ENCODE measurements around the gene D2HGDH. TPM values are rescaled to one million over a fixed set of nuclear protein-coding genes. Genes with fewer than 3 reads are reported as not detected.

Gene D2HGDH
- total RNA-seq, 4 donors from 2014 or later = 20.2 to 34.4 (median 23.0) TPM

DNA sequence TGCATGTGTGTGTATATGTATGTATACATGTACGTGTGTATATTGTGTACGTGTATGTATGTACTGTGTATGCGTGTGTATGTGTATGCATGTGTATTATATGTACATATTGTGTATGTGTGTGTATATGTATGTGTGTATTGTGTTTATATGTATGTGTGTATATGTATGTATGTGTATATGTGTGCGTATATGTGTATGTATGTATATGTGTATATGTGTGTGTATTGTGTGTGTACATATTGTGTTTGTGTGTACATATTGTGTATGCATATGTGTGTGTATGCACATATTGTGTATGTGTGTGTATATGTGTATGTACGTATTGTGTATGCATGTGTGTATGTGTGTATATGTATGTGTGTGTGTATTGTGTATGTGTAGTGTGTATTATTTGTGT, 59.0 kb downstream of the D2HGDH start:
- Histone ChIP-seq H3K4me1 (no peaks in the 10 kb centered on the region), H3K36me3 (no peaks in the 10 kb centered on the region), H3K9me3 (no peaks in the 10 kb centered on the region), H3K27ac (no peak overlapping the region), H3K4me3 (replicated peaks in 1 of 3) (no peak overlapping the region), H3K27me3 (no peaks in the 10 kb centered on the region)
- intact Hi-C loops (cut with DNase I) = no loop called here
- TF ChIP-seq, protein P1, sequence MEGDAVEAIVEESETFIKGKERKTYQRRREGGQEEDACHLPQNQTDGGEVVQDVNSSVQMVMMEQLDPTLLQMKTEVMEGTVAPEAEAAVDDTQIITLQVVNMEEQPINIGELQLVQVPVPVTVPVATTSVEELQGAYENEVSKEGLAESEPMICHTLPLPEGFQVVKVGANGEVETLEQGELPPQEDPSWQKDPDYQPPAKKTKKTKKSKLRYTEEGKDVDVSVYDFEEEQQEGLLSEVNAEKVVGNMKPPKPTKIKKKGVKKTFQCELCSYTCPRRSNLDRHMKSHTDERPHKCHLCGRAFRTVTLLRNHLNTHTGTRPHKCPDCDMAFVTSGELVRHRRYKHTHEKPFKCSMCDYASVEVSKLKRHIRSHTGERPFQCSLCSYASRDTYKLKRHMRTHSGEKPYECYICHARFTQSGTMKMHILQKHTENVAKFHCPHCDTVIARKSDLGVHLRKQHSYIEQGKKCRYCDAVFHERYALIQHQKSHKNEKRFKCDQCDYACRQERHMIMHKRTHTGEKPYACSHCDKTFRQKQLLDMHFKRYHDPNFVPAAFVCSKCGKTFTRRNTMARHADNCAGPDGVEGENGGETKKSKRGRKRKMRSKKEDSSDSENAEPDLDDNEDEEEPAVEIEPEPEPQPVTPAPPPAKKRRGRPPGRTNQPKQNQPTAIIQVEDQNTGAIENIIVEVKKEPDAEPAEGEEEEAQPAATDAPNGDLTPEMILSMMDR (IDR thresholded peaks at IDR 0.05) = no peak
- TF ChIP-seq POLR2A (IDR thresholded peaks at IDR 0.05) = no peak
- WGBS, 2 donors = 93 to 96% methylated on average over 5 of the region's 5 CpGs
- DNase-seq = no peak

DNA sequence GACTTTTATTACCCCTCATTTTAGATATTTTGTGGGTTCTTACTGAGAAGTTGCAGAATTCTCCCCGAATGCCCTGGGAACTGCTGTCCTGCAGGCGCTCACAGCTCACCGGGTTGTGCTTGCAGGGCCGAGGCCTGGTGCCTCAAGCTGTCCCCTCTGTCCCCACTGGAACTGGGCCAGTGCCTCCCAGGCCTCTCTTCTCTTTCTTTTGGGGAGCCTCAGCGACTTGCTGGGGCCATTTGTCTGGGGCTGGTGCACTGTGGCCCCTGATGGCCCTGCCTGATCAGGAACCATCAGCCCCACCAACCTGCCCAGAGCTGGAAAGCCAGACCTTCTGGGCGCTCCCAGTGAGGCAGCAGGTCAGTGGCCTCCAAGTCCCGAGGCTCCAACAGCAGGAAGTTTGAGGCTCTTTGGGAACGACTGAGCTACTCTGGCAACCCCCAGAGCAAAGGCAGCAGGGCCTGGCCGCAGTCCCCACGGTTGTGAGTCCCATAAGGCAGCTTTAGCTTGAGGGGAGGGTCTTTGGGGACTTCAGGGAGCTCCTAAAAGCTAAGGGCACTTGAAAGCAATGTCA, 59.9 kb downstream of the D2HGDH start:
- Histone ChIP-seq H3K36me3 (no peaks in the 10 kb centered on the region), H3K9me3 (no peaks in the 10 kb centered on the region), H3K27ac (no peak overlapping the region), H3K4me3 (replicated peaks in 1 of 3) (no peak overlapping the region), H3K27me3 (no peaks in the 10 kb centered on the region), H3K4me1 (no peaks in the 10 kb centered on the region)
- WGBS, 2 donors = 86 to 87% methylated on average over 9 to 10 of the region's 10 CpGs
- intact Hi-C loops (cut with DNase I) = no loop called here
- DNase-seq = no peak
- TF ChIP-seq, protein P1 (IDR thresholded peaks at IDR 0.05) = no peak
- TF ChIP-seq POLR2A (IDR thresholded peaks at IDR 0.05) = no peak

DNA sequence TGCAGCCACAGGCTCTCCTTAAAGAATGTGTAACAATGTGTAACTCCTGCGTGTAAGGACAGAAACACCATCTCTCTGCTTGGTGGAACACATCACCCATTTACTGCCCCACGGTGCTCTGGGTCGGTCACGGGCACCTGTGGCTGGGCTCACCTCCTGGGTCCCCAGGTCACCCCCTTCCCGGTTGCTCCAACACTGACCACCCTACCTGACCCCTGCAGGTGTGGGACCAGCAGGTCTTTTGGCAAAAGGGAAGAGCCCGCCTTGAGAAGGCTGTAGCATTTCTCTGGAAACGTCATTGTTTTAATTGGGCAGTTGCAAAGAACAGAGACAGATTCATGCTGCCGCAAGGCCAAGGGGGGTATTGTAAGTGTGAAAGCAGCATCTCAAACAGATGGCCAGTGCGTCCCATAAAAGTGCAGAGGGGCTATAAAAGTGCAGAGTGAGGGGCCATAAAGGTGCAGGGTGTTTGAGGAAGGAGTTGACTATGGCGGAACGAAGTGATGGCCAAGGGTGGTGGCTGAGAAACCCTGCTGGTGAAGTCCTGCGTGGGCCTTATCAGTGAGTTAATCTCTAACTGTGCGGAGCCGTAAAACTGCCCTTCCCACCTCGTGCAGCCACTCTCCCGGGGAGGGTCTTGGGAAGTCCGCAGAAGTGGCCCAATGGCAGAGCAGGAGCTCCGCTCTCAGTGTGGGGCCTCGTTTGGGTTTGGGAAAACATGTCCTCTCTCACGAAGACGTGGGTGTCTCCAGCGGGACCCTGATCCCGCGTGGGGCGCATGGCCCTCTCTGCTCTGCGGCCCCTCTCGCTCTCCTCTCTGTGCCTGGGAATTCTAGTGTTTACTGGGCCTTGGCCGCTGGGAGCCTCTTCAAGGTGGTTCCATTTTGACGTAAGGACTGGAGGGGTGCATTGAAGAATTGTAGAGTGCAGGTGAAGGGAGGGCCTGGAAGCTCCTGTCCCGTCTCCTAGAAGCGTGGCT, 60.9 kb downstream of the D2HGDH start:
- 85 to 91% methylated on average over 28 to 31 of the region's 31 CpGs for WGBS, 2 donors
- no peak for DNase-seq
- Histone ChIP-seq H3K9me3 (no peaks in the 10 kb centered on the region), H3K4me1 (no peaks in the 10 kb centered on the region), H3K36me3 (no peaks in the 10 kb centered on the region), H3K27ac (no peak overlapping the region), H3K4me3 (replicated peaks in 1 of 3) (no peak overlapping the region), H3K27me3 (no peaks in the 10 kb centered on the region)
- TF ChIP-seq POLR2A (IDR thresholded peaks at IDR 0.05) = no peak
- TF ChIP-seq, protein P1 (IDR thresholded peaks at IDR 0.05) = no peak
- intact Hi-C loops (cut with DNase I) = no loop called here

DNA sequence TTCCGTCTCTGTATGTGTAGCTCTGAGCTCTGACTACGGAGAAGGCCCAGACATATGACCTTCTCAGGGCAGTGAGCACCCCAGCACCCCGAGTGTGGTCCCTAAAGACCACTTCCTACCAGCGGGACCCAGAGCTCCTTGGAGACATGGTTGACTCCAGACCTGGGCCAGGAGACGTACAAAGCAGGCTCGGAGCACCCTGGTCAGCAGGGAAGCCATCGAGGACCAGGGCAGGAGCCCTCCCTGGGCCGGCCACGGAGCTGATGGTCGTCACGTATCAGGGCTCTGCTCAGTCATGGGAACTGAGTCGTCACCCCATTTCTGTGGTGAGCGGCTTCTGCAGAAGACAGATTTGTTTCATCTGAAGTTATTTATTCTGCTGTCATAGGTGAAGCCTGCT, 61.8 kb downstream of the D2HGDH start:
- no peak for DNase-seq
- TF ChIP-seq, protein P1 (IDR thresholded peaks at IDR 0.05) = no peak
- no peak overlapping the region for H3K27ac ChIP-seq
- intact Hi-C loops (cut with DNase I) = no loop called here
- 94 to 99% methylated on average over 11 to 13 of the region's 13 CpGs for WGBS, 2 donors
- H3K4me1 ChIP-seq = no peaks in the 10 kb centered on the region
- H3K9me3 ChIP-seq = no peaks in the 10 kb centered on the region
- no peaks in the 10 kb centered on the region for H3K27me3 ChIP-seq
- no peaks in the 10 kb centered on the region for H3K36me3 ChIP-seq
- no peak overlapping the region for H3K4me3 ChIP-seq (replicated peaks in 1 of 3)

DNA sequence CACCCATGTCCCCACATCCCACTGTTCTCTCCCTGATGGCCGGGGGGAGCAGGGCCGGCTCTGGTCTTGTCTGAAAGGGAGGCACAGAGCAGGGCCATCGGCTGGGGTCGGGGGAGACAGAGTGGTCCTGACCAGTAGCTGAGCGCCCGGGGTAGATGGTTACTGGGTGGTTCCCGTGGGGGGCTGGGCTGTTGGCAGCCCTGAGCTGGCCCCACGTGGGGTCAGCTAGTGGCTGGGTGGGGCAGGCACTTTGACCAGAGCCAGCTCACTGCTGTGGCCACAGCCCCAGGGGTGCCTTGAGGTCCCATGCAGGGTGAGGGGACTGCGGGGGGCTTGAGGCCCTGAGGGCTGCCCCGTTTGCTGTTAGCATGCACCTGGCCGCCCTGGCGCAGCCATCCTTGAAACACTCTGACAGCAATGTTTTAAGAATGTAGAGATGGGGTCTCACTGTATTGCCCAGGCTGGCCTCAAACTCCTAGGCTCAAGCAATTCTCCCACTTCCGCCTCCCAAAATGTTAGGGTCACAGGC, 62.2 kb downstream of the D2HGDH start:
- H3K36me3 ChIP-seq = no peaks in the 10 kb centered on the region
- H3K4me1 ChIP-seq = no peaks in the 10 kb centered on the region
- no peaks in the 10 kb centered on the region for H3K9me3 ChIP-seq
- TF ChIP-seq POLR2A (IDR thresholded peaks at IDR 0.05) = no peak
- TF ChIP-seq, protein P1 (IDR thresholded peaks at IDR 0.05) = no peak
- no peak for DNase-seq
- WGBS, 2 donors = 92 to 95% methylated on average over 7 to 12 of the region's 13 CpGs
- no peaks in the 10 kb centered on the region for H3K27me3 ChIP-seq
- intact Hi-C loops (cut with DNase I) = no loop called here
- H3K27ac ChIP-seq = no peak overlapping the region
- H3K4me3 ChIP-seq (replicated peaks in 1 of 3) = no peak overlapping the region

All from thyroid gland (tissue), 4 donors.